ENCODE results near the gene SELENON. TPM values are rescaled to one million over a fixed set of nuclear protein-coding genes. Genes with fewer than 3 reads are reported as not detected.

The SELENON gene
- total RNA-seq, 1 donor from 2014 or later: 83.4 TPM

- peaks cover 11% of the 10 kb centered on the region for H3K36me3 ChIP-seq
- intact Hi-C loops (cut with DNase I): no loop called here
- no peak overlapping the region for H3K27ac ChIP-seq
- H3K9me3 ChIP-seq: no peaks in the 10 kb centered on the region
- H3K4me1 ChIP-seq: peaks cover 27% of the 10 kb centered on the region
- no peak overlapping the region for H3K4me3 ChIP-seq
- TF ChIP-seq, protein P1, sequence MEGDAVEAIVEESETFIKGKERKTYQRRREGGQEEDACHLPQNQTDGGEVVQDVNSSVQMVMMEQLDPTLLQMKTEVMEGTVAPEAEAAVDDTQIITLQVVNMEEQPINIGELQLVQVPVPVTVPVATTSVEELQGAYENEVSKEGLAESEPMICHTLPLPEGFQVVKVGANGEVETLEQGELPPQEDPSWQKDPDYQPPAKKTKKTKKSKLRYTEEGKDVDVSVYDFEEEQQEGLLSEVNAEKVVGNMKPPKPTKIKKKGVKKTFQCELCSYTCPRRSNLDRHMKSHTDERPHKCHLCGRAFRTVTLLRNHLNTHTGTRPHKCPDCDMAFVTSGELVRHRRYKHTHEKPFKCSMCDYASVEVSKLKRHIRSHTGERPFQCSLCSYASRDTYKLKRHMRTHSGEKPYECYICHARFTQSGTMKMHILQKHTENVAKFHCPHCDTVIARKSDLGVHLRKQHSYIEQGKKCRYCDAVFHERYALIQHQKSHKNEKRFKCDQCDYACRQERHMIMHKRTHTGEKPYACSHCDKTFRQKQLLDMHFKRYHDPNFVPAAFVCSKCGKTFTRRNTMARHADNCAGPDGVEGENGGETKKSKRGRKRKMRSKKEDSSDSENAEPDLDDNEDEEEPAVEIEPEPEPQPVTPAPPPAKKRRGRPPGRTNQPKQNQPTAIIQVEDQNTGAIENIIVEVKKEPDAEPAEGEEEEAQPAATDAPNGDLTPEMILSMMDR (IDR thresholded peaks at IDR 0.05): no peak
- no peaks in the 10 kb centered on the region for H3K27me3 ChIP-seq (ENCODE audit: low read depth)
- DNase-seq (no peak), ATAC-seq (no peak)
These were observed 27.8 kb upstream of the SELENON start for GRCh38 chr1:25772164-25772563.

DNA sequence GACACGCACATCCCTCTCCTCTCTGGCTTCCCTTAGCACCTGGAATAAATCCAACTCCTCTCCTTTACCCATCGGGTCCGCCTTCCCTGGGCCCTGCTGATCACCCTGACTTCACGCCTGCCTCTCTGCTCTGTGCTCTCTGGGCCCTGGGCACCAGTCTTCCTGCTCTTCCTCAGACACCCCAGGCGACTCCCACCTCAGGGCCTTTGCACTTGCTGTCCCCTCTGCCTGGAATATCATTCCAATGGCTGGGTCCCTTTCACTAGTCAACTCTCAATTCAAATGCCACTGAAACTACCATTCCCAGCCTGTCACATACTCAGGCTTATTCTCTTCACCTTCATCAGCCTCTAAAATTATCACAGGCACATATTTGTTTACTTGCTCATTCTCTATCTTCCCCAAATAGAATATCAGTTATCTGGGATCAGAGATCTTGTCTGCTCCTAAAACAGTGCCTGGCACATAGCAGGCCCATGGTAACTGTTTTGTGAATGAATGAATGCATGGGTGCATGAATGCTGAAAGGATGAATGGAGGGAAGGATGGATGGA, 27.2 kb upstream of the SELENON start:
- intact Hi-C loops (cut with DNase I): no loop called here
- ATAC-seq: no peak
- H3K27ac ChIP-seq: no peak overlapping the region

GRCh38 chr1:25773441-25774125, 26.4 kb upstream of the SELENON start:
- ATAC-seq (peak; percentile 51 to 68), DNase-seq (peak; percentile 55)
- H3K4me3 ChIP-seq: no peak overlapping the region
- TF ChIP-seq, protein P1 (IDR thresholded peaks at IDR 0.05): no peak
- peaks cover 18% of the 10 kb centered on the region for H3K36me3 ChIP-seq
- no peaks in the 10 kb centered on the region for H3K27me3 ChIP-seq (ENCODE audit: low read depth)
- H3K4me1 ChIP-seq: peaks cover 27% of the 10 kb centered on the region
- H3K9me3 ChIP-seq: no peaks in the 10 kb centered on the region
- no peak overlapping the region for H3K27ac ChIP-seq
- intact Hi-C loops (cut with DNase I): no loop called here

More for the DNA sequence above, 27.2 kb upstream of the SELENON start:
- TF ChIP-seq, protein P1 (IDR thresholded peaks at IDR 0.05): no peak
- no peaks in the 10 kb centered on the region for H3K9me3 ChIP-seq
- no peaks in the 10 kb centered on the region for H3K27me3 ChIP-seq (ENCODE audit: low read depth)
- H3K36me3 ChIP-seq: peaks cover 11% of the 10 kb centered on the region
- no peak overlapping the region for H3K4me3 ChIP-seq
- DNase-seq: no peak
- peaks cover 27% of the 10 kb centered on the region for H3K4me1 ChIP-seq

DNA sequence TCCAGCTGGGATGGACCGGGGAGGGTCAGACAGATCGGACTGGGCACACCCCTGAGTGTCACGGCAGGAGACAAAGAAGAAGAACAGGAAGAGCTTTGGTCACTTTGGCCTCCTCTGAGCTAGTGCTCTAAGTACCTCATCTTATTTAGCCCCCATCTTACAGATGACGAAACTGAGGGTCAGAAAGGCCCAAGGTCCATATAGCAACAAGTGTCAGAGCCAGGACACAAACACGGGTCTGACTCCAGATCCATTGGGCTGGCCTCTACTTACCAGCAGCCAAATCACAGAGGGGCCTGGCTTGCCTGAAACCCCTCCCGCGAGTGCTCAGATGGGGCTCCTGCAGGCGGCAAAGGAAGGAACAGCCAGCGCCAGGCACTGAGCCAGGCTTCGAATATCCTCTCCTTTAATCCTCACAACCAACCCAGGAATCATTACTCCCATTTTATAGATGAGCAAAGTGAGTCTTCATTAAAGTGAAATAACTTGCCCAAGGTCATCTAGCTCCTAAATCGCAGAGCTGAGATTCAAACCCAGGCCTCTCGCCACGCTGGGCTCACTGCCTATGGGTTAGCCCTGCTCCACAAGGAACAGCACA, 25.7 kb upstream of the SELENON start:
- no peaks in the 10 kb centered on the region for H3K27me3 ChIP-seq (ENCODE audit: low read depth)
- ATAC-seq: no peak
- TF ChIP-seq, protein P1 (IDR thresholded peaks at IDR 0.05): no peak
- H3K4me1 ChIP-seq: peaks cover 27% of the 10 kb centered on the region
- no peak overlapping the region for H3K27ac ChIP-seq
- H3K36me3 ChIP-seq: peaks cover 24% of the 10 kb centered on the region
- intact Hi-C loops (cut with DNase I): no loop called here
- DNase-seq: no peak
- H3K9me3 ChIP-seq: no peaks in the 10 kb centered on the region
- H3K4me3 ChIP-seq: no peak overlapping the region

DNA sequence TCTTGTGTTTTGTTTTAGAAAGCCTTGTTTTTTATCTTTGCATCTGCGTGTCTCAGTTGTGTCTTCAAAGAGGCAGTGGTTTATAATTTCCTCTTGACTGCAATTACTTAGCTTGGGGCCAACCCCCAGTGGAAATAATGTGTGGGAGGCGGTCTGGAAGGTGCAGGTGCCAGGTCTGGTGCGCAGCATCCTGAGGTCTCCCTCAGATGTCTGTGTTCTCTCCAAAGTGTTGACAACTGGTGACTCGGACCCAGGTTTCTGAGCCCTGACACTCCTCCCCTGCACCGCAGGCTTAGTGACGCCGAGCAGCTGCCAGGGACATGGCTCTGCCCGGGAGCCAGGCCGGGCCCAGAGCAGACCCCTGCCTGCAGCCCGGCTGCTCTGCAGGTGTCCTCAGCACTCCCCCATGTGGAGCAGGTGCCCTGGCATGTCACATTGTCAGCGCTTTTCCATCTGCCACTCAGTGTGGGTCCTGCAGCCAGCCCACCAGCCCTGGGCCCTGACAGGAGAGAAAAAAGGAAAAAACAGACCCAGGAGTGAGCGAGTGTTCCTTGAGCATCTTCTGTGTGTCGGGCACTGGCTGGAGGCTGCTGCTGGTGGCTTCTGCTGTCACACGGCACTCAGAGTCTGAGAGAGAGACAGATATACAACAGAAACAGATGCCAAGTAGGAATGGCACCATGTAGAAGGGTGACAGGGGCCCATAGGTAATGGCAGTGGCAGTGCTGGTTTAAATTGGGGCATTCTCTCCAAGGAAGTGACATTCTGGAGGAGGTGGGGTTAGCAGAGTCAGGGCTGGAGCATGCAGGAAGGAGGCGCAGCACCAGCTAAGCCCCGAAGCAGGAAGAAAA, 24.8 kb upstream of the SELENON start:
- H3K36me3 ChIP-seq: peaks cover 24% of the 10 kb centered on the region
- ATAC-seq (peak; percentile 15 to 17), DNase-seq (no peak)
- intact Hi-C loops (cut with DNase I): no loop called here
- H3K4me1 ChIP-seq: peaks cover 22% of the 10 kb centered on the region
- H3K9me3 ChIP-seq: no peaks in the 10 kb centered on the region
- H3K4me3 ChIP-seq: no peak overlapping the region
- TF ChIP-seq, protein P1 (IDR thresholded peaks at IDR 0.05): no peak
- no peaks in the 10 kb centered on the region for H3K27me3 ChIP-seq (ENCODE audit: low read depth)
- no peak overlapping the region for H3K27ac ChIP-seq
